ENCODE data around the gene KLHDC7B.
A peak's percentile ranks its signal among the peaks of the same experiment; 100 is the strongest.

- TF ChIP-seq, protein P1, sequence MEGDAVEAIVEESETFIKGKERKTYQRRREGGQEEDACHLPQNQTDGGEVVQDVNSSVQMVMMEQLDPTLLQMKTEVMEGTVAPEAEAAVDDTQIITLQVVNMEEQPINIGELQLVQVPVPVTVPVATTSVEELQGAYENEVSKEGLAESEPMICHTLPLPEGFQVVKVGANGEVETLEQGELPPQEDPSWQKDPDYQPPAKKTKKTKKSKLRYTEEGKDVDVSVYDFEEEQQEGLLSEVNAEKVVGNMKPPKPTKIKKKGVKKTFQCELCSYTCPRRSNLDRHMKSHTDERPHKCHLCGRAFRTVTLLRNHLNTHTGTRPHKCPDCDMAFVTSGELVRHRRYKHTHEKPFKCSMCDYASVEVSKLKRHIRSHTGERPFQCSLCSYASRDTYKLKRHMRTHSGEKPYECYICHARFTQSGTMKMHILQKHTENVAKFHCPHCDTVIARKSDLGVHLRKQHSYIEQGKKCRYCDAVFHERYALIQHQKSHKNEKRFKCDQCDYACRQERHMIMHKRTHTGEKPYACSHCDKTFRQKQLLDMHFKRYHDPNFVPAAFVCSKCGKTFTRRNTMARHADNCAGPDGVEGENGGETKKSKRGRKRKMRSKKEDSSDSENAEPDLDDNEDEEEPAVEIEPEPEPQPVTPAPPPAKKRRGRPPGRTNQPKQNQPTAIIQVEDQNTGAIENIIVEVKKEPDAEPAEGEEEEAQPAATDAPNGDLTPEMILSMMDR (IDR thresholded peaks at IDR 0.05): no peak
- TF ChIP-seq POLR2A (IDR thresholded peaks at IDR 0.05): peak; percentile 66 to 96 (median 80)
- TF ChIP-seq EP300 (IDR thresholded peaks at IDR 0.05): peak in 1 of 4 donors; percentile 14
- TF ChIP-seq POLR2AphosphoS5 (IDR thresholded peaks at IDR 0.05): peak; percentile 91 to 95
These were observed 14.7 kb upstream of the KLHDC7B start for GRCh38 chr22:50530877-50531545.

All from upper lobe of left lung (tissue), 4 donors.